GM21619 (cell line): Measurements from ENCODE around the gene FAM83E.
"Not testable (repeated sequence)": the region's sequence is repeated elsewhere in the genome, so short reads cannot be mapped to it uniquely, and the experiment has no call there.

Source experiments
- ATAC-seq: cut with Tn5 transposase; IDR thresholded peaks from one replicate; pipeline ENCODE4 v1.9.1; 2021; ENCODE audit not compliant: unreplicated experiment

FAM83E gene

GRCh38 chr19:48614436-48615230, at the start of gene FAM83E:
FAM83E (minus strand) TSS chr19:48615076; CDS start chr19:48613372, 1,704 bp downstream.
- ATAC-seq, result no peak

GRCh38 chr19:48664476-48664875, 49.6 kb upstream of the FAM83E start:
- ATAC-seq, result no peak

- ATAC-seq, result no peak
These were observed 48.8 kb upstream of the FAM83E start for GRCh38 chr19:48663667-48664066.

GRCh38 chr19:48661711-48662090, 46.8 kb upstream of the FAM83E start:
- ATAC-seq, result no peak

- peak; percentile 77 for ATAC-seq
These were observed 46.2 kb upstream of the FAM83E start for GRCh38 chr19:48660852-48661710.

GRCh38 chr19:48659768-48660167, 44.9 kb upstream of the FAM83E start:
- ATAC-seq, result no peak

- no peak for ATAC-seq
These were observed 43.6 kb upstream of the FAM83E start for GRCh38 chr19:48658483-48658882.

GRCh38 chr19:48657828-48658227, 43.0 kb upstream of the FAM83E start:
- ATAC-seq, result not testable (repeated sequence)

GRCh38 chr19:48656840-48657474, 42.1 kb upstream of the FAM83E start:
- ATAC-seq, result no peak

GRCh38 chr19:48654299-48655059, 39.6 kb upstream of the FAM83E start:
- ATAC-seq, result no peak

- no peak for ATAC-seq
These were observed 36.8 kb upstream of the FAM83E start for GRCh38 chr19:48651683-48652048.

- no peak for ATAC-seq
These were observed 36.3 kb upstream of the FAM83E start for GRCh38 chr19:48650974-48651682.

GRCh38 chr19:48648134-48648533, 33.3 kb upstream of the FAM83E start:
- no peak for ATAC-seq

- ATAC-seq, result no peak
These were observed 31.9 kb upstream of the FAM83E start for GRCh38 chr19:48646722-48647216.

GRCh38 chr19:48646001-48646721, 31.3 kb upstream of the FAM83E start, which contains the start of gene CA11:
CA11 (minus strand) TSS chr19:48646187; CDS start chr19:48645632, 555 bp downstream.
- peak; percentile 69 for ATAC-seq

- no peak for ATAC-seq
These were observed 30.7 kb upstream of the FAM83E start for GRCh38 chr19:48645620-48646000.

GRCh38 chr19:48644839-48645619, 30.2 kb upstream of the FAM83E start:
- peak; percentile 45 for ATAC-seq

GRCh38 chr19:48644355-48644754, 29.5 kb upstream of the FAM83E start:
- ATAC-seq, result no peak

GRCh38 chr19:48642862-48643261, 28.0 kb upstream of the FAM83E start:
- no peak for ATAC-seq
